SK-N-SH treated with all-trans-retinoic acid at 6 μM for 48 hours (cell line): ENCODE results near the gene PPP1R12B.
"Not testable (repeated sequence)": the region's sequence is repeated elsewhere in the genome, so short reads cannot be mapped to it uniquely, and the experiment has no call there.

Source experiments
- ARNTL ChIP-seq: fragments of 450-650 bp; formaldehyde crosslinking; IDR thresholded peaks from 2 replicates; pipeline ENCODE4 v1.5.0; 2020; ENCODE audit warnings: low read depth, mild to moderate bottlenecking, moderate library complexity, borderline replicate concordance
- BACH2 ChIP-seq: fragments of 250-450 bp; sonication (Bioruptor Pico); IDR thresholded peaks from 2 replicates; pipeline ENCODE4 v1.9.0; 2021; ENCODE audit warnings: mild to moderate bottlenecking, borderline replicate concordance
- ESRRG ChIP-seq: fragments of 250-450 bp; sonication (Bioruptor Pico); IDR thresholded peaks from 2 replicates; pipeline ENCODE4 v1.6.1; 2021; ENCODE audit warnings: mild to moderate bottlenecking
- ISL1 ChIP-seq: fragments of 250-450 bp; sonication (Bioruptor Pico); IDR thresholded peaks from 2 replicates; pipeline ENCODE4 v2.1.2; 2022; ENCODE audit warnings: mild to moderate bottlenecking, moderate library complexity
- RARB ChIP-seq: fragments of 250-450 bp; sonication (Bioruptor Pico); IDR thresholded peaks from 2 replicates; pipeline ENCODE4 v1.8.0; 2021; ENCODE audit warnings: mild to moderate bottlenecking, moderate library complexity
- TOX ChIP-seq: fragments of 250-450 bp; sonication (Bioruptor Pico); IDR thresholded peaks from 2 replicates; pipeline ENCODE4 v1.8.0; 2021; ENCODE audit warnings: mild to moderate bottlenecking, moderate library complexity, borderline replicate concordance
- TSHZ2 ChIP-seq: fragments of 250-450 bp; sonication (Bioruptor Pico); IDR thresholded peaks from 2 replicates; pipeline ENCODE4 v1.5.0; 2020; ENCODE audit warnings: mild to moderate bottlenecking, moderate library complexity
- ZFP3 ChIP-seq: fragments of 250-450 bp; sonication (Bioruptor Pico); IDR thresholded peaks from 2 replicates; pipeline ENCODE4 v1.5.0; 2020; ENCODE audit warnings: mild to moderate bottlenecking, moderate library complexity
- ZFP30 ChIP-seq: fragments of 450-650 bp; formaldehyde crosslinking; IDR thresholded peaks from 2 replicates; pipeline ENCODE4 v1.5.0; 2022; ENCODE audit warnings: mild to moderate bottlenecking, moderate library complexity
- ZNF70 ChIP-seq: fragments of 450-650 bp; formaldehyde crosslinking; IDR thresholded peaks from 2 replicates; pipeline ENCODE4 v1.5.0; 2020; ENCODE audit warnings: mild to moderate bottlenecking, moderate library complexity
- ZNF8 ChIP-seq: fragments of 450-650 bp; formaldehyde crosslinking; IDR thresholded peaks from 2 replicates; pipeline ENCODE4 v1.5.0; 2020; ENCODE audit warnings: mild to moderate bottlenecking, moderate library complexity
- TF ChIP-seq, protein P1 (sequence below): fragments of 250-450 bp; sonication (Bioruptor Pico); IDR thresholded peaks from 2 replicates; pipeline ENCODE4 v1.5.1; 2020; ENCODE audit warnings: low read depth, mild to moderate bottlenecking, moderate library complexity
- TF ChIP-seq, protein P2 (sequence below): fragments of 250-450 bp; sonication (Bioruptor Pico); IDR thresholded peaks from 2 replicates; pipeline ENCODE4 v1.8.0; 2021; ENCODE audit warnings: low read depth, mild to moderate bottlenecking, moderate library complexity, borderline replicate concordance
- TF ChIP-seq, protein P3 (sequence below): fragments of 250-450 bp; sonication (Bioruptor Pico); IDR thresholded peaks from 2 replicates; pipeline ENCODE4 v1.8.0; 2020; ENCODE audit warnings: mild to moderate bottlenecking, moderate library complexity, borderline replicate concordance

GRCh38 chr1:202623476-202623875, 275.0 kb downstream of the PPP1R12B start:
- TF ChIP-seq, protein P1, sequence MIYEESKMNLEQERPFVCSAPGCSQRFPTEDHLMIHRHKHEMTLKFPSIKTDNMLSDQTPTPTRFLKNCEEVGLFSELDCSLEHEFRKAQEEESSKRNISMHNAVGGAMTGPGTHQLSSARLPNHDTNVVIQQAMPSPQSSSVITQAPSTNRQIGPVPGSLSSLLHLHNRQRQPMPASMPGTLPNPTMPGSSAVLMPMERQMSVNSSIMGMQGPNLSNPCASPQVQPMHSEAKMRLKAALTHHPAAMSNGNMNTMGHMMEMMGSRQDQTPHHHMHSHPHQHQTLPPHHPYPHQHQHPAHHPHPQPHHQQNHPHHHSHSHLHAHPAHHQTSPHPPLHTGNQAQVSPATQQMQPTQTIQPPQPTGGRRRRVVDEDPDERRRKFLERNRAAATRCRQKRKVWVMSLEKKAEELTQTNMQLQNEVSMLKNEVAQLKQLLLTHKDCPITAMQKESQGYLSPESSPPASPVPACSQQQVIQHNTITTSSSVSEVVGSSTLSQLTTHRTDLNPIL (CRISPR knock-in tag), result not testable (repeated sequence)
- TF ChIP-seq ZFP30; RARB (CRISPR knock-in tag); TSHZ2; ZNF8 (CRISPR knock-in tag); ZFP3 (CRISPR knock-in tag); ISL1; ARNTL (CRISPR knock-in tag); ESRRG (CRISPR knock-in tag); BACH2 (CRISPR knock-in tag); TOX; ZNF70 (CRISPR knock-in tag): not testable (repeated sequence)
- TF ChIP-seq, protein P2, sequence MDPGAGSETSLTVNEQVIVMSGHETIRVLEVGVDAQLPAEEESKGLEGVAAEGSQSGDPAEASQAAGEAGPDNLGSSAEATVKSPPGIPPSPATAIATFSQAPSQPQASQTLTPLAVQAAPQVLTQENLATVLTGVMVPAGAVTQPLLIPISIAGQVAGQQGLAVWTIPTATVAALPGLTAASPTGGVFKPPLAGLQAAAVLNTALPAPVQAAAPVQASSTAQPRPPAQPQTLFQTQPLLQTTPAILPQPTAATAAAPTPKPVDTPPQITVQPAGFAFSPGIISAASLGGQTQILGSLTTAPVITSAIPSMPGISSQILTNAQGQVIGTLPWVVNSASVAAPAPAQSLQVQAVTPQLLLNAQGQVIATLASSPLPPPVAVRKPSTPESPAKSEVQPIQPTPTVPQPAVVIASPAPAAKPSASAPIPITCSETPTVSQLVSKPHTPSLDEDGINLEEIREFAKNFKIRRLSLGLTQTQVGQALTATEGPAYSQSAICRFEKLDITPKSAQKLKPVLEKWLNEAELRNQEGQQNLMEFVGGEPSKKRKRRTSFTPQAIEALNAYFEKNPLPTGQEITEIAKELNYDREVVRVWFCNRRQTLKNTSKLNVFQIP, result not testable (repeated sequence)
- TF ChIP-seq, protein P3, sequence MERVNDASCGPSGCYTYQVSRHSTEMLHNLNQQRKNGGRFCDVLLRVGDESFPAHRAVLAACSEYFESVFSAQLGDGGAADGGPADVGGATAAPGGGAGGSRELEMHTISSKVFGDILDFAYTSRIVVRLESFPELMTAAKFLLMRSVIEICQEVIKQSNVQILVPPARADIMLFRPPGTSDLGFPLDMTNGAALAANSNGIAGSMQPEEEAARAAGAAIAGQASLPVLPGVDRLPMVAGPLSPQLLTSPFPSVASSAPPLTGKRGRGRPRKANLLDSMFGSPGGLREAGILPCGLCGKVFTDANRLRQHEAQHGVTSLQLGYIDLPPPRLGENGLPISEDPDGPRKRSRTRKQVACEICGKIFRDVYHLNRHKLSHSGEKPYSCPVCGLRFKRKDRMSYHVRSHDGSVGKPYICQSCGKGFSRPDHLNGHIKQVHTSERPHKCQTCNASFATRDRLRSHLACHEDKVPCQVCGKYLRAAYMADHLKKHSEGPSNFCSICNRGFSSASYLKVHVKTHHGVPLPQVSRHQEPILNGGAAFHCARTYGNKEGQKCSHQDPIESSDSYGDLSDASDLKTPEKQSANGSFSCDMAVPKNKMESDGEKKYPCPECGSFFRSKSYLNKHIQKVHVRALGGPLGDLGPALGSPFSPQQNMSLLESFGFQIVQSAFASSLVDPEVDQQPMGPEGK, result not testable (repeated sequence)
